NCI-H2029 (cell line): Measurements from ENCODE around the gene ITGB3.

ENCODE experiments used
- DNase-seq: peaks from one replicate; lab custom pipeline; 2025; lab: John Stamatoyannopoulos, UW

The ITGB3 gene

DNA sequence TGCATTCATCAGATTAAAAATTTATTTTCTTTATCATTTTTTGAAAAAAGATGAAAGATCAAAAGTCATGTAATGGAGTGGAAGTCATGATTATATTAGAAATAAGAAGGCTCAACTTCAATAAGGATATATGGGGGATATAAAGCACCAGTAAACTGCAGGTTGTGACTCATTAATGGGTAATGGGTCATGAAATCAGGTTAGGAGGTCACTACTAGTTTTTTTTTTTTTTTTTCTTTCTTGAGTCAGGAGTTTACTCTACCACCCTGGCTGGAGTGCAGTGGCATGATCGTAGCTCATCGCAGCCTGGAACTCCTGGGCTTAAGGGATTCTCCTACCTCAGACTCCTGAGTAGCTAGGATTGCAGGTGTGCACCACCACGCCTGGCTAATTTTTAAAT lies 84.4 kb downstream of the ITGB3 start:
- DNase-seq = no peak

DNA sequence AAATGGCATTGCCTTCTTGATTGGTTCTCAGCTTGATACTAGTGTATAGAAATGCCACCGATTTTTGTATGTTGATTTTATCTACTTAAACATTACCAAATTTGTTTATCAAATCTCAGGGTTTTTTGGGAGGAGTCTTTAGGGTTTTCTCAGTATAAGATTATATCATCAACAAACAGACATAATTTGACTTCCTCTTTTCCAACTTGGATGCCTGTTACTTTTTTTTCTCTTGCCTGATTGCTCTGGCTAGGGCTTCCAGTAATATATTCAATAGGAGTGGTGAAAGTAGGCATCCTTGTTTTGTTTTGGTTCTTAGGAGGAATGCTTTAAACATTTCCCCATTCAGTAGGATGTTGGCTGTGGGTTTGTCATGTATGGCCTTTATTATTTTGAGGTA lies 99.2 kb downstream of the ITGB3 start:
- no peak for DNase-seq

DNA sequence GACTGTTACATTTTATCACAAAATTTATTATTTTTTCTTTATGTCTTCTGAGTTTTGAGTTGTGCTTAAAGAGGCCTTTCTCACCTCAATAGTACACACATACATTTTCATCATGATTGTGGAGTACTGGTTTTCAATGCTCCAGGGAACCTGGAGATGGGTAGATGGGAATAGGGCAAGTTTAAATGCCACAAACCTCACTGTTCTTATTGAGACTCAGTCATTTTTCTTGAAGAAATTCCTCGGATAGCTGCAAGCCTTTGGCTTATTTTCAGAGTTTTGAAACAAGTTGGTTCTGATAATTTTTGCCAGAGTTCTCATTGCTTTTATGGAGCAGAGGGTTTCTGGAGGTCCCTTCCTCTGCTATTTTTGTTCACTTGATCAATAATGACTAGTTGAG lies 105.0 kb downstream of the ITGB3 start:
- no peak for DNase-seq
